ENCODE results near the gene DOC2A.

DNA sequence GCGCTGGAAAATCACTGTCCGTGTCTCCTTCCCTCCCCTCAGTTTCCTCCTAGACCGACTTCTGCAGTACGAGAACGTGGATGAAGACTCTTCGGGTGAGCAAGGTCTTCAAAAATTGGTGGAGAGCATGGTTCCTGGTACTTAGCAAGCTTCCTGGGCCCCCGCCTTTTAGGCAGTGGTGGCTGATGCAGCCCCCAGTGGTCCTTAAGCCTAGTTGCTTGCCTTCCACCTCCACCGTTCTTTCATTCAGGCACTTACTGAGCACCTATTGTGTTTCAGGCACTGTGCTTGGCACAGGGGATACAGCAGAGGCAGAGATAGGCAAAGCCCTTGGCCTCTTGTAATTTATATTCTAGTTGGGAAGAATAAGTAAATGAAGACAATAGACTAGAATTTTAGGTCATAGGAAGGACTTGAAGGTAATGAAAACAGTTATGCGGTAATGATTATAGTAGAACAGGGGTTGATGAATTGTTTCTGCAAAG, 14.0 kb downstream of the DOC2A start:
- TF ChIP-seq, protein P1, sequence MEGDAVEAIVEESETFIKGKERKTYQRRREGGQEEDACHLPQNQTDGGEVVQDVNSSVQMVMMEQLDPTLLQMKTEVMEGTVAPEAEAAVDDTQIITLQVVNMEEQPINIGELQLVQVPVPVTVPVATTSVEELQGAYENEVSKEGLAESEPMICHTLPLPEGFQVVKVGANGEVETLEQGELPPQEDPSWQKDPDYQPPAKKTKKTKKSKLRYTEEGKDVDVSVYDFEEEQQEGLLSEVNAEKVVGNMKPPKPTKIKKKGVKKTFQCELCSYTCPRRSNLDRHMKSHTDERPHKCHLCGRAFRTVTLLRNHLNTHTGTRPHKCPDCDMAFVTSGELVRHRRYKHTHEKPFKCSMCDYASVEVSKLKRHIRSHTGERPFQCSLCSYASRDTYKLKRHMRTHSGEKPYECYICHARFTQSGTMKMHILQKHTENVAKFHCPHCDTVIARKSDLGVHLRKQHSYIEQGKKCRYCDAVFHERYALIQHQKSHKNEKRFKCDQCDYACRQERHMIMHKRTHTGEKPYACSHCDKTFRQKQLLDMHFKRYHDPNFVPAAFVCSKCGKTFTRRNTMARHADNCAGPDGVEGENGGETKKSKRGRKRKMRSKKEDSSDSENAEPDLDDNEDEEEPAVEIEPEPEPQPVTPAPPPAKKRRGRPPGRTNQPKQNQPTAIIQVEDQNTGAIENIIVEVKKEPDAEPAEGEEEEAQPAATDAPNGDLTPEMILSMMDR (IDR thresholded peaks at IDR 0.05; ENCODE audit: low read length), result no peak
- TF ChIP-seq EZH2 (IDR thresholded peaks at IDR 0.05; ENCODE audit: borderline replicate concordance, low read length), result no peak
